H9 (cell line): ENCODE data around the gene ASCC2. TPM values are rescaled to one million over a fixed set of nuclear protein-coding genes. Genes with fewer than 3 reads are reported as not detected.

ENCODE experiments used
- DNase-seq: peaks from one replicate; pipeline ENCODE4 v3.0.0-alpha.2; 2017
- H2AFZ ChIP-seq: one replicate; pipeline ENCODE4 v1.6.1; 2013; ENCODE audit warnings: mild to moderate bottlenecking, low read length, control low read depth, moderate library complexity
- H2AK5ac ChIP-seq: 2 replicates; pipeline ENCODE4 v1.6.1; 2013; ENCODE audit warnings: low read length, control low read depth, mixed read lengths; ENCODE audit not compliant: insufficient read length
- H2BK120ac ChIP-seq: one replicate; pipeline ENCODE4 v1.6.1; 2013; ENCODE audit warnings: low read depth, mild to moderate bottlenecking, low read length, control low read depth, inconsistent platforms; ENCODE audit not compliant: poor library complexity, severe bottlenecking
- H2BK12ac ChIP-seq: 2 replicates; pipeline ENCODE4 v1.6.1; 2013; ENCODE audit warnings: low read length, control low read depth, mixed read lengths, low read depth; ENCODE audit not compliant: insufficient read length
- H2BK15ac ChIP-seq: 2 replicates; pipeline ENCODE4 v1.6.1; 2013; ENCODE audit warnings: low read depth, low read length, control low read depth
- H2BK20ac ChIP-seq: one replicate; pipeline ENCODE4 v1.6.1; 2013; ENCODE audit warnings: low read depth, mild to moderate bottlenecking, low read length, control low read depth, inconsistent platforms; ENCODE audit not compliant: poor library complexity, severe bottlenecking
- H2BK5ac ChIP-seq: 2 replicates; pipeline ENCODE4 v1.6.1; 2013; ENCODE audit warnings: low read length, control low read depth, mixed read lengths; ENCODE audit not compliant: insufficient read length
- H3K14ac ChIP-seq: 2 replicates; pipeline ENCODE4 v1.6.1; 2013; ENCODE audit warnings: low read length, control low read depth; ENCODE audit not compliant: insufficient read depth
- H3K18ac ChIP-seq: 2 replicates; pipeline ENCODE4 v1.6.1; 2013; ENCODE audit warnings: low read depth, mild to moderate bottlenecking, mixed read lengths, low read length, control low read depth; ENCODE audit not compliant: insufficient read length
- H3K23ac ChIP-seq: 2 replicates; pipeline ENCODE4 v1.6.1; 2013; ENCODE audit warnings: low read length, control low read depth, mixed read lengths, low read depth; ENCODE audit not compliant: insufficient read length
- H3K23me2 ChIP-seq: 2 replicates; pipeline ENCODE4 v1.6.1; 2013; ENCODE audit warnings: low read depth, mild to moderate bottlenecking, mixed read lengths, low read length, control low read depth; ENCODE audit not compliant: insufficient read length, poor library complexity, severe bottlenecking
- H3K27ac ChIP-seq: 2 replicates; pipeline ENCODE4 v1.5.1; 2013; ENCODE audit warnings: low read length, control low read depth, mixed read lengths, low read depth; ENCODE audit not compliant: insufficient read length
- H3K27me3 ChIP-seq: 2 replicates; pipeline ENCODE4 v1.6.1; 2013; ENCODE audit warnings: low read length, control low read depth, inconsistent platforms; ENCODE audit not compliant: insufficient read depth
- H3K4ac ChIP-seq: 2 replicates; pipeline ENCODE4 v1.6.1; 2013; ENCODE audit warnings: low read depth, mild to moderate bottlenecking, control low read depth, inconsistent platforms, low read length, moderate library complexity
- H3K4me1 ChIP-seq: 2 replicates; pipeline ENCODE4 v1.6.1; 2013; ENCODE audit warnings: low read length, control low read depth, inconsistent platforms; ENCODE audit not compliant: insufficient read depth
- H3K4me2 ChIP-seq: 2 replicates; pipeline ENCODE4 v1.6.1; 2013; ENCODE audit warnings: low read length, control low read depth, mixed read lengths; ENCODE audit not compliant: insufficient read length, insufficient read depth
- H3K56ac ChIP-seq: 2 replicates; pipeline ENCODE4 v1.6.1; 2013; ENCODE audit warnings: low read depth, mild to moderate bottlenecking, mixed read lengths, low read length, control low read depth; ENCODE audit not compliant: insufficient read length
- H3K79me1 ChIP-seq: 2 replicates; pipeline ENCODE4 v1.6.1; 2013; ENCODE audit warnings: low read depth, mild to moderate bottlenecking, moderate library complexity, low read length, control low read depth, inconsistent platforms; ENCODE audit not compliant: insufficient read depth, poor library complexity, severe bottlenecking
- H3K79me2 ChIP-seq: 2 replicates; pipeline ENCODE4 v1.6.1; 2013; ENCODE audit warnings: low read length, control low read depth, inconsistent platforms; ENCODE audit not compliant: insufficient read depth
- H3K9ac ChIP-seq: 2 replicates; pipeline ENCODE4 v1.6.1; 2013; ENCODE audit warnings: low read length, control low read depth, mixed read lengths; ENCODE audit not compliant: insufficient read length; ENCODE audit errors: extremely low read depth
- H3K9me3 ChIP-seq: one replicate; pipeline ENCODE4 v1.6.1; 2013; ENCODE audit warnings: low read depth, low read length, inconsistent platforms; ENCODE audit not compliant: control insufficient read depth
- H3T11ph ChIP-seq: one replicate; pipeline ENCODE4 v1.6.1; 2013; ENCODE audit warnings: mild to moderate bottlenecking, low read length, control low read depth, inconsistent platforms
- H4K20me1 ChIP-seq: one replicate; pipeline ENCODE4 v1.6.1; 2013; ENCODE audit not compliant: control insufficient read depth, insufficient read length, insufficient read depth
- H4K5ac ChIP-seq: 2 replicates; pipeline ENCODE4 v1.6.1; 2013; ENCODE audit warnings: low read depth, mild to moderate bottlenecking, mixed read lengths, low read length, control low read depth; ENCODE audit not compliant: insufficient read length
- H4K8ac ChIP-seq: replicated peaks from 2 replicates; pipeline ENCODE4 v1.6.1; 2013; ENCODE audit warnings: low read length, control low read depth, mixed read lengths, low read depth; ENCODE audit not compliant: insufficient read length
- H4K91ac ChIP-seq: 2 replicates; pipeline ENCODE4 v1.6.1; 2013; ENCODE audit warnings: low read depth, mild to moderate bottlenecking, moderate library complexity, mixed read lengths, low read length, control low read depth; ENCODE audit not compliant: insufficient read length
- H3K27ac Mint-ChIP-seq, 3 experiments: 2 replicates in 2 of 3; 3 replicates in 1 of 3; pipeline ENCODE4 v1.8.0; 2020 to 2021; ENCODE audit warnings: mixed read lengths in 3 of 3, mild to moderate bottlenecking in 1 of 3, moderate library complexity in 1 of 3
- H3K27me3 Mint-ChIP-seq: 2 replicates; pipeline ENCODE4 v1.8.0; 2021; ENCODE audit warnings: low read depth, mild to moderate bottlenecking, moderate library complexity, mixed read lengths
- H3K36me3 Mint-ChIP-seq, 3 experiments: 2 replicates in 2 of 3; 3 replicates in 1 of 3; pipeline ENCODE4 v1.8.0; 2020 to 2021; ENCODE audit warnings: low read depth in 3 of 3, mixed read lengths in 3 of 3; ENCODE audit not compliant: insufficient read depth in 1 of 3
- H3K4me1 Mint-ChIP-seq, 2 experiments: 2 replicates each; pipeline ENCODE4 v1.8.0; 2020; ENCODE audit warnings: mixed read lengths in 2 of 2
- H3K4me3 Mint-ChIP-seq, 2 experiments: 2 replicates in 1 of 2; 3 replicates in 1 of 2; pipeline ENCODE4 v1.8.0; 2020 to 2021; ENCODE audit warnings: mild to moderate bottlenecking in 2 of 2, mixed read lengths in 2 of 2, moderate library complexity in 1 of 2
- H3K9me3 Mint-ChIP-seq, 2 experiments: 2 replicates in 1 of 2; 3 replicates in 1 of 2; pipeline ENCODE4 v1.8.0; 2020; ENCODE audit warnings: mild to moderate bottlenecking in 2 of 2, mixed read lengths in 2 of 2, moderate library complexity in 1 of 2
- WGBS: extraction: QIAGEN DNeasy Blood & Tissue Kit; methylation state at CpG from one replicate; pipeline ENCODE4 v1.1.7; 2013; ENCODE audit warnings: missing lambda C conversion rate, low lambda C conversion rate, mixed read lengths; ENCODE audit not compliant: insufficient read length; ENCODE audit errors: extremely low coverage; 5-methylcytosine and 5-hydroxymethylcytosine counted together
- total RNA-seq: library from RNA; stranded (reverse); gene quantifications from 2 replicates; pipeline ENCODE4 v1.2.1, GENCODE V29; 2021
- TF ChIP-seq, protein P1 (sequence below): fragments of 200-600 bp; sonication (generic); conservative IDR thresholded peaks from 3 replicates; pipeline ENCODE4 v1.8.0; 2021; ENCODE audit warnings: antibody characterized with exemption, mild to moderate bottlenecking

Gene ASCC2
- total RNA-seq, 1 experiment from 2014 or later = 48.2 TPM

DNA sequence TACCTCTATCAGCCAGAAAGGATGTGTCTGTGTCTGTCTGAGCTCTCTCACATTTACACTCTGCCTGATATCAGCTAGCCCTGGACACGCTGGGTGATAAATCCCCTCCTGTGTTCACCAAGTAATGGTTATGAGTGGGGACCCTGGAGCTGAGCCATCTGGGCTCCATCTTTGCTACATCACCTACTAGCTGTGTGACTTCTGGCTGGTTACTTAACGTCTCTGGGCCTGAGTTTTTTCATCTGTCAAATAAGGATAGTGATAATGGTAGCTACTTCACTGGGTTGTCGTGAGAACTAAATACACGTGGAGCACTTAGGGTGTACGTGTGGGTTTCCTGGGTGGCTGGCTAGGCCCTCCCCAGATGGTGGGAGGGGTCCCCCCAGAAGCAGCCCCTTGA lies 48.0 kb downstream of the ASCC2 start:
- no peak for DNase-seq
- Histone ChIP-seq H3K9ac (no peak overlapping the region), H2BK20ac (no peak overlapping the region), H3K23ac (no peak overlapping the region), H3K56ac (no peak overlapping the region), H3K4me1 (no peaks in the 10 kb centered on the region), H2AK5ac (no peak overlapping the region), H3K23me2 (no peaks in the 10 kb centered on the region), H3K79me1 (no peaks in the 10 kb centered on the region), H4K91ac (no peak overlapping the region), H3K14ac (no peak overlapping the region), H4K20me1 (no peaks in the 10 kb centered on the region), H3T11ph (no peak overlapping the region), H3K4ac (no peak overlapping the region), H4K5ac (no peak overlapping the region), H3K9me3 (no peaks in the 10 kb centered on the region), H2BK15ac (no peak overlapping the region), H3K79me2 (no peaks in the 10 kb centered on the region), H4K8ac (no peak overlapping the region), H3K27ac (no peak overlapping the region), H2BK12ac (no peak overlapping the region), H2BK120ac (no peak overlapping the region), H2AFZ (no peak overlapping the region), H3K4me2 (no peak overlapping the region), H3K18ac (no peak overlapping the region), H2BK5ac (no peak overlapping the region), H3K27me3 (no peaks in the 10 kb centered on the region)
- no peak overlapping the region for H3K4me3 Mint-ChIP-seq
- no peaks in the 10 kb centered on the region for H3K27me3 Mint-ChIP-seq
- peaks cover 2 to 58% (median 29%) of the 10 kb centered on the region in 3 experiments; a peak in 6 of 7 replicates for H3K36me3 Mint-ChIP-seq
- H3K27ac Mint-ChIP-seq = 0 out of 7 replicates have a peak overlapping the region, but pooled peaks of 1 of the 3 experiments have one; percentile 53
- H3K4me1 Mint-ChIP-seq = peaks cover 17 to 22% of the 10 kb centered on the region in 2 experiments
- H3K9me3 Mint-ChIP-seq = no peaks in the 10 kb centered on the region
- no CpG with 5 or more reads among the region's 5 CpGs for WGBS
- TF ChIP-seq, protein P1, sequence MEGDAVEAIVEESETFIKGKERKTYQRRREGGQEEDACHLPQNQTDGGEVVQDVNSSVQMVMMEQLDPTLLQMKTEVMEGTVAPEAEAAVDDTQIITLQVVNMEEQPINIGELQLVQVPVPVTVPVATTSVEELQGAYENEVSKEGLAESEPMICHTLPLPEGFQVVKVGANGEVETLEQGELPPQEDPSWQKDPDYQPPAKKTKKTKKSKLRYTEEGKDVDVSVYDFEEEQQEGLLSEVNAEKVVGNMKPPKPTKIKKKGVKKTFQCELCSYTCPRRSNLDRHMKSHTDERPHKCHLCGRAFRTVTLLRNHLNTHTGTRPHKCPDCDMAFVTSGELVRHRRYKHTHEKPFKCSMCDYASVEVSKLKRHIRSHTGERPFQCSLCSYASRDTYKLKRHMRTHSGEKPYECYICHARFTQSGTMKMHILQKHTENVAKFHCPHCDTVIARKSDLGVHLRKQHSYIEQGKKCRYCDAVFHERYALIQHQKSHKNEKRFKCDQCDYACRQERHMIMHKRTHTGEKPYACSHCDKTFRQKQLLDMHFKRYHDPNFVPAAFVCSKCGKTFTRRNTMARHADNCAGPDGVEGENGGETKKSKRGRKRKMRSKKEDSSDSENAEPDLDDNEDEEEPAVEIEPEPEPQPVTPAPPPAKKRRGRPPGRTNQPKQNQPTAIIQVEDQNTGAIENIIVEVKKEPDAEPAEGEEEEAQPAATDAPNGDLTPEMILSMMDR = no peak
